Activated naive CD4-positive, alpha-beta T cell treated with anti-CD3 and anti-CD28 coated beads, Interleukin-2, amount 50 U/mL, for 24 hours (primary cell): ENCODE data around the gene SLC8B1.

Source experiments
- H3K27ac Mint-ChIP-seq: one replicate; pipeline ENCODE4 v1.8.0; 2021; ENCODE audit warnings: mild to moderate bottlenecking, mixed read lengths
- H3K27me3 Mint-ChIP-seq: one replicate; pipeline ENCODE4 v1.8.0; 2021; ENCODE audit warnings: mixed read lengths
- H3K36me3 Mint-ChIP-seq: one replicate; pipeline ENCODE4 v1.8.0; 2021; ENCODE audit warnings: mixed read lengths
- H3K4me1 Mint-ChIP-seq: one replicate; pipeline ENCODE4 v1.8.0; 2021; ENCODE audit warnings: mixed read lengths
- H3K4me3 Mint-ChIP-seq: one replicate; pipeline ENCODE4 v1.8.0; 2021; ENCODE audit warnings: mild to moderate bottlenecking, mixed read lengths
- H3K9me3 Mint-ChIP-seq: one replicate; pipeline ENCODE4 v1.8.0; 2021; ENCODE audit warnings: mixed read lengths

SLC8B1 gene

DNA sequence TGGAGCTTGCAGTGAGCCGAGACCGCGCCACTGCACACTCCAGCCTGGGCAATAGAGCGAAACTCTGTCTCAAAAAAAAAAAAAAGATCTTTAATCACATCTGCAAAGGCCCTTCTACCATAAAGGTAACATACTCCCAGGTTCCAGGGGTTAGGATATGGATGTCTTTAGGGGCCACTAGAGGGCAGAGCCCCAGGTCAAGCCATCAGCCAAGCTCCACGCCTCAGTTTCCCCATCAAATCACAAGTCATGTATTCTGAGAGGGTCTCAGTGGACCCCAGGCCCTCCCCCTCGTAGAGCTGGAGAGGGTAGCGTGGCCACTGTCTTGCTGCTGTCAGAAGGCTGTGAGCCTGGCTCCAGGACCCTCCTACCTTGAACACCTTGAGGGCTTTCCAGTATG is 18.8 kb downstream of the SLC8B1 start:
- Mint-ChIP-seq H3K4me1 (no peaks in the 10 kb centered on the region), H3K36me3 (peaks cover 14% of the 10 kb centered on the region), H3K27ac (no peak overlapping the region), H3K27me3 (no peaks in the 10 kb centered on the region), H3K9me3 (no peaks in the 10 kb centered on the region), H3K4me3 (no peak overlapping the region)

DNA sequence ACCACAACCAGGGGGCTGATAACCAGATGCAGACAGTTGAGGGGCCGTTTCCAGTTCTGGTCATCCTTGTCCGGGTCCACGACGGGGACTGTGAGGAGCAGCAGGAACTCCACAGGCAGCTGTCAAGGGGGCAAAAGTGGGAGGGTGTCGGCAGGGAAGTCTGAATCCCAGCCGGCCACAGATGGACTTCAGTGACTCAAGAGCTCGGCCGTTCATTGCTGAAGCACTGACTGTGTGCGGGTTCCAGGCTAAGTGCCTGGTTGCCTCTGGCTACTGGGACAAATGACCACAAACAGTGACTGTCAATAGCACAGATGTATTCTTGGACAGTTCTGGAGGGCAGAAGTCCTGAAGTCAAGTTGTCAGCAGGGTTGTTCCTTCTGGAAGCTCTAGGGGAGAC is 19.6 kb downstream of the SLC8B1 start:
- Mint-ChIP-seq H3K36me3 (peaks cover 19% of the 10 kb centered on the region), H3K4me3 (no peak overlapping the region), H3K9me3 (no peaks in the 10 kb centered on the region), H3K4me1 (no peaks in the 10 kb centered on the region), H3K27me3 (no peaks in the 10 kb centered on the region), H3K27ac (no peak overlapping the region)

DNA sequence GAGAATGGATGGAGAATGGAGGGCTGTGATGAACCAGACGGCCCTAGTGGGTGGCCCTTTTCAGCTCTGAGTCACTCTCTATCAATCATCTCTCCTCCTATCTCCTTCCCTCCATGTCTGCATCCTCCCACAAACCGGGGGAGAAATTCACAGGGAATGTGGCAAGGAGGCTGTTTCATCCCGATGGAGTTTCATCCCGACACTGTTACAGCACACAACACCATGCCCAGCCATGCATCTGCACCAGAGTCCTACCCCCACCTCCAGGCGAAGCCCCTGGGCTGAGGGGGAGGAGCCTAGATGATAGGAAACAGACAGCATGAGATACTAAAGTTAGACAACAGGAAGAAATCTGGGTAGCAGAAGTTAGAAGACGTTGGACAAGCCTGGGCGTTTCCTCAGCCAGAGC is 20.8 kb downstream of the SLC8B1 start:
- Mint-ChIP-seq H3K27me3 (no peaks in the 10 kb centered on the region), H3K4me1 (no peaks in the 10 kb centered on the region), H3K9me3 (no peaks in the 10 kb centered on the region), H3K4me3 (no peak overlapping the region), H3K27ac (peak overlapping the region; percentile 41), H3K36me3 (peaks cover 20% of the 10 kb centered on the region)

DNA sequence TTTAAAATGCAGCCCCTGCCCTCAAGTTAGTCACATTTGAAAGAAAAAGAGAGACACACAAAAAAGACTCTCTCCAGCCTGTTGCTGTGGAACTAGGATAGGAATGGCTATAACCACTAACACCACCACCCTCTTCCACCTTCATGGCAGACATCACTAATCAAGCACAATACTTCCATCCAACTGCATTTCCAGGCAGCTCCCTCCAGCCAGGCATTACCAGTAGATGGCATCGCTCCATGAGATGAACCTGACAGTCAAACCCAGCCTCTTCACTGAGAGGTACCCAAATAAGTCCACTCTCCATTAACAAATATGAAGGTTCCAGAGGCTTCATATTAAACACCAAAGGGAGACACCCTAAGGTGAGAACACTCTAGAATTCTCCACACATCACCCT is 24.4 kb downstream of the SLC8B1 start:
- Mint-ChIP-seq H3K4me3 (no peak overlapping the region), H3K36me3 (peaks cover 13% of the 10 kb centered on the region), H3K9me3 (no peaks in the 10 kb centered on the region), H3K4me1 (no peaks in the 10 kb centered on the region), H3K27ac (no peak overlapping the region), H3K27me3 (no peaks in the 10 kb centered on the region)

DNA sequence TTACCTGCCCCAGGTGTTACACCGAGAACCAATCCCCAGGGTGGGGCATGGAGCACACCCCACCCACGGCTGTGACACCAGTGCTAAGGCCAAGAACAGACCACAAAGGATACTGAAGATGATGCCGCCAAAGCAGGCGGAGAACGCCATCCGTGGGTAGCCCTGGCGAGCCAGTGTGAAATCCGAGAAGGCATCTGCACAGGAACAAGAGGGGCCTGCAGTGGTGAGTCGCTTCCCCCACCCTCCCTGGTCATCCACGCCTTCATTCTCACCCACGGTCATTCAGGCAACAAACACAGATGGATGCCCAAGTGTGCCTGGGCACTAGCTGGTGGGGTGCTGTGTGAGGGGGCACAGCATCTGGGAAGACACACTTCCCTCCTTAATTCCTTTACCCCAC is 28.5 kb downstream of the SLC8B1 start:
- Mint-ChIP-seq H3K4me3 (no peak overlapping the region), H3K36me3 (peaks cover 10% of the 10 kb centered on the region), H3K27me3 (no peaks in the 10 kb centered on the region), H3K9me3 (no peaks in the 10 kb centered on the region), H3K27ac (peak overlapping the region; percentile 70), H3K4me1 (peaks cover 16% of the 10 kb centered on the region)

DNA sequence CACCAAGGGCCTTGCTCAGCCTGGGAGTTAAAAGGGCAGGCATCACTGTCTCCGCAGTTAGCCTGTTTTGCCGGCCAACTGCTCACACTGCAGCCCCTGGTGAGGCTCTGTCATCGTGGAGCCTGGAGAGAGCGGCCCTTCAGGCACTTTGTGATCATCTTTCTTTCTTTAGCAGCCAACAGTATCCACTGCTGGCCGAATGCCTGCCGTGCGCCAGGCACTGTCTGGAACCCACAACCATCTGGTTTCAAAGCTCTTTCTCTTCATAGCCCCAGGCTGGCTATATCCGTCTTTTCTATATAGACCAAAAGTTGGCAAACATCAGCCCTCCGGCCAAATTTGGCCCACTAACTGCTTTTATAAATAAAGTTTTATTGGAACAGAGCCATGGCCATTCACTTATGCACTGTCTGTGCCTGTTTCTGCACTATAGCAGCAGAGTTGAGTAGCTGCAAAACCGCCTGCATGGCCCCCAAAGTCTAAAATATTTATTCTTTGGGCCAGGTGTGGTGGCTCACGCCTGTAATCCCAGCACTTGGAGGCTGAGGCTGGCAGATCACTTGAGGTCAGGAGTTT is 29.5 kb downstream of the SLC8B1 start:
- Mint-ChIP-seq H3K27ac (no peak overlapping the region), H3K9me3 (no peaks in the 10 kb centered on the region), H3K27me3 (no peaks in the 10 kb centered on the region), H3K36me3 (peaks cover 5% of the 10 kb centered on the region), H3K4me1 (peaks cover 16% of the 10 kb centered on the region), H3K4me3 (no peak overlapping the region)

DNA sequence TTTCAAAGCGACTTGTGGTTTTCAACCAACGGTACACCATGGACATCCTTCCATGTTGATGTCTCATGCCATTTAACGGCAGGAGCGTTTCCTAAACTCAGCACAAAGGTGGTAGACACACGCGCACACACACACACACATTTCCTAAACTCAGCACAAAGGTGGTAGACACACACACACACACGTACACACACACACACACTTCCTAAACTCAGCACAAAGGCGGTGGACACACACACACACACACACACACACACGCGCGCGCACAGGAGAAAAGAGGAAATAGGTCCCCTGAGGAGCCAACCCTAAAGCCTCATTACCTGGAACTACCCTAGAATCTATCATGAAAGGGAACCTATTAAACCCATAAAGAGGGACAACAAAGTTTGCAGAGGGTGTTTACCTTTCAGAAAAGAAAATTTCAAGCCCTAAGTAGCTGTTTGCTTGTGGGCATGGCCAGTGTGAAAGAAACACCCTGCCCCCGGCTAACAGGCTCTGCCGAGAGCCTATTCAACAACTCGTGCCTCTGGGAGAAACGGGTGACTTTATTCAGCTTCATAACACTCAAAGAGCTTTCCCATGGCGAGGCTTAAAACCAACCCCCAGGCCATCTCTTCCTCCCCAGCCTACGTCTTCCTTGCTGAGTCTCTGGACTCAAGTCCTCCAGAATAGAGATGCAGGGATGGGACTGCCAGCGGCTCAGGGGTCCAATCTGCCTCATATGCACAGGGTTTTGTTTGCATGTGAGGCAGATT is 31.8 kb downstream of the SLC8B1 start:
- H3K27ac Mint-ChIP-seq: peak overlapping the region; percentile 80
- no peaks in the 10 kb centered on the region for H3K27me3 Mint-ChIP-seq
- H3K4me1 Mint-ChIP-seq: peaks cover 16% of the 10 kb centered on the region
- H3K9me3 Mint-ChIP-seq: no peaks in the 10 kb centered on the region
- peaks cover 4% of the 10 kb centered on the region for H3K36me3 Mint-ChIP-seq
- H3K4me3 Mint-ChIP-seq: peak overlapping the region; percentile 5

DNA sequence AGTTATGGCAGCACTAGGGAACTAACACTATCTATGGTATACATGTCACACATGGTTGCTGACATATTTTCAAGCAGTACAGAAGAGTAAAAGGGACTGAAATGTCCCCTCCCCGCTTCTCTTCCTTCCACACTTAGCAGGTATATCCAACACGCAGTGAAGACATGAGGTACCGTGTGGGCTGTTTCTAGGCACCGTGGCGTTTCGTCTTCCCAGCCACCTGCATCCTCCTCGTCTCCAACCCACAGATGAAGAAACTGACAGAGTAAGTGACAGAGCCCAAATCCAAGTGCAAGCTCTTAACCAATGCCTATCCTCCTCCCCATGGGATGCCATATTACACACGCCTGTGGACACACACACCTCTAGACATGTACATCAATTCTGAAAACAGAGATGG is 32.4 kb downstream of the SLC8B1 start:
- Mint-ChIP-seq H3K27me3 (no peaks in the 10 kb centered on the region), H3K4me3 (no peak overlapping the region), H3K36me3 (peaks cover 4% of the 10 kb centered on the region), H3K9me3 (no peaks in the 10 kb centered on the region), H3K4me1 (peaks cover 16% of the 10 kb centered on the region), H3K27ac (peak overlapping the region; percentile 80)

DNA sequence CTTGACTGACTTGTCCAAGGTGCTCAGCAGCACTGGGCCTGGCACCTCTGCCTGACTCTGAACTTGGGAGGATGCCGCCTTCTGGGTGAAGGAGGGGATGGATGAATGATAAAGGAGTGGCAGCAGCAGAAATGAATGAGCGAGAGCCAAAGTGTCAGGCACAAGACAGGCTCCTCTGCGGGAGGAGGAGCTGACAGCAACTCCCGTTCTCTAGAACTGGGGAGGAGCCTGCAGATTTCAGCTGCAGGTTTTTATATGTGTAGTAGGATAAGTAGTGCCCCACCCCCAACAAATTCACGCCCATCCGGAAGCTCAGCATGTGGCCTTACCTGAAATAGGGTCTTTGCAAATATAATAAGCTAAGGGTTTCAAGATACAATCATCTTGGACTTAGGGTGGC is 33.1 kb downstream of the SLC8B1 start:
- Mint-ChIP-seq H3K9me3 (no peaks in the 10 kb centered on the region), H3K4me1 (peaks cover 16% of the 10 kb centered on the region), H3K36me3 (peaks cover 2% of the 10 kb centered on the region), H3K27me3 (no peaks in the 10 kb centered on the region), H3K4me3 (no peak overlapping the region), H3K27ac (peak overlapping the region; percentile 47)

DNA sequence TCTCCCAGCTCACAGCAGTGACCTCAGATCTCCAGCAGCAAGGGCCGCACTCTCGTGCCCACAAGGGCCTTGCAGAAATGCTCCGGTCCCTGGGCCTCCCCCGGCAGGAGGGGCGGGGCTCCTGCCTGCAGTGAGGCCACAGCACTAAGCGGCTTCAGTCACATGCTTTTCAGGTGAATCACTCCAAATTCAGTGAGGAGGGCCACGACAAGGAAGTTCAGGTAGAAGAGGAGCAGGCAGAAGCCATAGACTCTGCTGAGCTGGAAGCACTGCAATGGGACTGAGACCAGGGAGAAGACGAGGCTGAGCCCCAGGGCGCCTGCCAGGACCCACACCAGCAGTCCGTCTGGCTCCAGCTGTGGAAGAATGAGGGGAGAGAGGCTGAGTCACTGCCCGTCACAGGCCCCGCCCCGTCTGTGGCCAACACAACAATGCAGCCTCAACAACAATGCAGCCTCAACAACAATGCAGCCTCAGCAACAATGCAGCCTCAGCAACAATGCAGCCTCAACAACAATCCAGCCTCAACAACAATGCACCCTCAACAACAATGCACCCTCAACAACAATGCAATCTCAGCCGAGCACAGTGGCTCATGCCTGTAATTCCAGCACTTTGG is 35.2 kb downstream of the SLC8B1 start:
- no peak overlapping the region for H3K27ac Mint-ChIP-seq
- H3K4me3 Mint-ChIP-seq: no peak overlapping the region
- no peaks in the 10 kb centered on the region for H3K9me3 Mint-ChIP-seq
- peaks cover 16% of the 10 kb centered on the region for H3K4me1 Mint-ChIP-seq
- no peaks in the 10 kb centered on the region for H3K27me3 Mint-ChIP-seq
- no peaks in the 10 kb centered on the region for H3K36me3 Mint-ChIP-seq

DNA sequence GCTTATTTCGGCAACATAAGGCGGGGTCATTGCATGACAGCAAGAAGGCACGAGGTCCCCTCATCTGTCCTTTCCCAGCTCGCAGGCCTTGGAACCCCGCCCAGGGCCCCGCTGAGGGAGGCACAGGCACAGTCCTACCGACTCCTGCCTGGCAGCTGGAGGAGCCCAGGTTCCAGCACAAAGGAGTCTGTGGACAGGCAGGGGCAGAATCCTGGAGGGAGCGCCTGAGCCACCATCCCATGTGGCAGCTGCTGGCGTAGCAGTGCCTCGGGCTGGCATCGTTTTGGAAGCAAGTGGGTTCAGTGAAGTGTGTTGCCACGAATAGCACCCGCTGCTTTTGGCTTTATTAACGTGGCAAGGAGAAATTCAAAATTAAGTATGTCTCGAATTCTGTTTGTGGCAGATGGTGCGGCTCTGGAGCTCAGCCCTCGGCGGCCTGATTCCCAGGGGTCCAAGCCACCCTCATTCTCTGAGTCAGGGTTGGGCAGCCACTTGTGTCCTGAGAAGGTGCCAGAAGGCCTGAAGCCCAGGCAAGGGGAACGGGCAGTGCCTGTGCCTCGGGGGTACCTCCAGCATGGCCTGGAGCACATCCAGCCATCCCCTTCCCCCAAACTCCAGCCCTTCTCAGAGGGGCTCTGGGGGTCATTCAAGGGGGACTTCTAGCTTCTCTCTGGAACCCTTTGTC is 35.9 kb downstream of the SLC8B1 start:
- no peaks in the 10 kb centered on the region for H3K36me3 Mint-ChIP-seq
- no peak overlapping the region for H3K27ac Mint-ChIP-seq
- no peaks in the 10 kb centered on the region for H3K9me3 Mint-ChIP-seq

DNA sequence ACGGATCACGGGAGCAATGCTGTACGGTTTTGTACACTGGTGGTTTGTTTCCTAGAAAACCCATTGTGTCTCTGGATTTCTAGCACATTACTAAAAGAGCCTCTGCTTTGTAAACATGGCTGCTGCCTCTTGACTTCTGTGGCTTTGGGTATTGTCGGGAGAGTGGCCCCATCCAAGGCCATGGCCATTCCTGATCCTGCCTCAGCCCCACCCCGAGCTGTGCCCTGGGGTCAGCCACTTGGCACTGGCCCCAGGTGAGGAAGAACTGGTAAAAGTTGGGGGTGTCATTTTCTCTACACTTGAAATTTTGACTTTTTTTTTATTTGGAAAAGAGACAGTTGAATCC is 36.5 kb downstream of the SLC8B1 start:
- H3K4me1 Mint-ChIP-seq: peaks cover 12% of the 10 kb centered on the region
- no peaks in the 10 kb centered on the region for H3K36me3 Mint-ChIP-seq
- H3K27me3 Mint-ChIP-seq: no peaks in the 10 kb centered on the region
- H3K4me3 Mint-ChIP-seq: no peak overlapping the region
- no peaks in the 10 kb centered on the region for H3K9me3 Mint-ChIP-seq
- no peak overlapping the region for H3K27ac Mint-ChIP-seq

More for the DNA sequence above, 35.9 kb downstream of the SLC8B1 start:
- Mint-ChIP-seq H3K27me3 (no peaks in the 10 kb centered on the region), H3K4me1 (peaks cover 16% of the 10 kb centered on the region), H3K4me3 (no peak overlapping the region)

DNA sequence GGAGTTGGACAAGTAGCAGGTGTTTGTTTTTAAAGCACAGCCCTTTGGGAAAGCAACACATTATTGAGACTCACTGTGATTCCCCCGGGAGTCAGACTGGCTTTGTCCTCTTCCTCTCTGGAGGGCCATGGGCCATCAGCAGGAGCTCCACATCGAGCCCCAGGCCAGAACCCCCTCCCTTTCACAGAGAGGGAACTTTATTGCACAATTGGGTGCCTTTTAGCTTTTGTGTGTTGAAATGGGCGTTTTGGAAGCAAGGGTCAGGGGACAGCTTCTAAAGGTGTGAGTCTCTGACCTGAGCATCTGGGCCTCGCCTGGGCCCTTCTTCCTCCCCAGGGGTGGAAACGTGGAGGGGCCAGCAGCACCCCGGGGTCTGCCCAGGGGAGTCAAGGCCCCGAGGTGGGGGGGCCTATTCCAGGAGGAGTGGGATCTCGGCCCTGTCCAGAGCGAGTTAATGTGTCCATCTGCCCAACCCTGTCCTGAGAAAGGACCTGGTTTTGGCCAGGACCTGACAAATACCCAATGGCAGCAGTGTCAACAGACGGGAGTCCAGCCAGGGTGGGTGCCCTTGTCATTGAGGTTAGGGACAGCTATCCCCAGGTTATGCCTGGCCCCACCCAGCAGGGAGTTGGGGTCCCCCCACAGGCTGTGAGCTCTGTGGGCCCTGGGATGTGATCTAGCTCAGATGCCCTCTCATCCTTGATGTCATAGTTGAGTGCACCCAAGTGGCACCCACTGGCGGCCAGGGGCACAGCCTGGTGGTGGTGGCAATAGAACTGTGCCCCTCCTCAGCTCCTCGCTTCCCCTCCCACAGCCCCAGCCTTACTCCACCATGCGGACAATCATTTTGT is 37.1 kb downstream of the SLC8B1 start:
- peaks cover 6% of the 10 kb centered on the region for H3K4me1 Mint-ChIP-seq
- H3K4me3 Mint-ChIP-seq: no peak overlapping the region
- no peaks in the 10 kb centered on the region for H3K27me3 Mint-ChIP-seq
- H3K27ac Mint-ChIP-seq: no peak overlapping the region
- H3K9me3 Mint-ChIP-seq: no peaks in the 10 kb centered on the region
- H3K36me3 Mint-ChIP-seq: no peaks in the 10 kb centered on the region

DNA sequence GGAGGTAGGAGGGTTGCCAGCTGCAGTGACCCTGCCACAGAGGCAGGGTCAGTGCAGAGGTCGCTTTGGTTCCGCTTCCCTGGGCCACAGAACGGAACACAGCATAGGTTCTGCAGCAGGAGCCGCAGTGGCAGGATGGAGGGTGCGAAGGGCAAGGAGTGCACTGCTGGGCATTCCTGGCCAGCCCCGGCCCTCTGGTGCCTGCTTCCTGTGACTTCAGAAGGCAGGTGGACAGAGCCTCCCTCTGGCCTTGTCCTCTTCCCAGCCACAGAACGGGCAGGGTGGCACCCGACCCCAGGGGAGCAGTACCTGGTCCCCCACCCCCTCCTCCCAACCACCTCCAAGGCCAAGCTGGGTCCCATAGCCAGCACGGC is 37.7 kb downstream of the SLC8B1 start:
- no peak overlapping the region for H3K4me3 Mint-ChIP-seq
- H3K9me3 Mint-ChIP-seq: no peaks in the 10 kb centered on the region
- no peaks in the 10 kb centered on the region for H3K4me1 Mint-ChIP-seq
- H3K36me3 Mint-ChIP-seq: no peaks in the 10 kb centered on the region
- no peak overlapping the region for H3K27ac Mint-ChIP-seq
- H3K27me3 Mint-ChIP-seq: no peaks in the 10 kb centered on the region

DNA sequence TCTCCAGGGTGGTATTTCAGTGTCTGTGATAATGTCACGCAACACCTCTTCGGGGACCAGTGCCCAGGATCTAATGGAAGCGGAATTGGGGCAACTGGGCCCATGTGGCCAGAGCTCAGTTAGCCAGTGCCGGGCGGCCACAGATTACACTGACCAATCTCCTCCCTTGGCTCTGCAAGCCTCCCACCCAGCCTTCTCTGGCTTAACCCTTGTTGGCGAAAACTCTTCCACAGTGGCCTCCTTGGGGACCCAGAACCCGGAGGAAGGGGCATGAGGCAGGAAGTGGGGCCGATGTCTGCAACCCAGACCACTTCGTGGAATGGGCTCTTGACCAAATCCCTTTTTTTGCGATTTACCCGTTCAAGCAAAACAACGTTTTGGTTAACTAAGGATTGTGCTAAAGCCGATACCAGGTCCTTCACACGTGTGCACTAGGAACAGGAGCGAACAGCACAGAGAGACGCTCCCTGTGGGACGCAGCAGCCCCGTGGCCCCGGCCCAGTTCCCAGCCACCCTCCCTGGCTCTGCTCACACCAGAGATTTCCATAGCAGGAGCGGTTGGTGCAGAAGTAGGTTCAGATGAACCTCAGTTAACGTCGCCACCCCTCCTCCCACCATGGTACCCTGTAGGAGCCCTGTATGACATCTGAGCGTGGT is 38.2 kb downstream of the SLC8B1 start:
- Mint-ChIP-seq H3K4me1 (no peaks in the 10 kb centered on the region), H3K36me3 (no peaks in the 10 kb centered on the region), H3K9me3 (no peaks in the 10 kb centered on the region), H3K27me3 (no peaks in the 10 kb centered on the region), H3K4me3 (no peak overlapping the region), H3K27ac (no peak overlapping the region)
